HG02938 (cell line): ENCODE measurements around the gene TMEM43.

ENCODE experiments used
- ATAC-seq: cut with Tn5 transposase; IDR thresholded peaks from one replicate; pipeline ENCODE4 v1.9.1; 2021; ENCODE audit warnings: mild to moderate bottlenecking, moderate library complexity; ENCODE audit not compliant: unreplicated experiment

TMEM43 gene

DNA sequence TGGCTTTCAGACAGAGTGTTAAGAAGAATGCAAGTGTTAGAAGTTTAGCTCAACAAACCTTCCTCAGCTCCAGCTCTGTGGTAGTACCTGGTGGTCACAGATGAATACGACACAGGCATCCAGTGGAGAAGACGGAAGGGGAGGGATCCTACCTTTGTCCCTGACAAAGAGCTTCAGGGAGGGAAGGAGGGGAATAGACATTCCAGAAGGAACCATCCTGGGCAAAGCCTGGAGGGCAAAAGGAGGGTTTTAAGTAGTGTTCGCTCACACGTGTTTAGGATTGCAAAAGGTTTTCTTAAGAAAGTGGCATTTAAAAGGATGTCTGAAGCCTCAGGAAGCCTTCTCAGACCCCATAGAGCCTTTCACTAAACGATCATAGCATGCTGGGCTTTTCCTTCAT, 3.0 kb upstream of the TMEM43 start:
- ATAC-seq, result no peak

- ATAC-seq, result no peak
Observed at GRCh38 chr3:14122301-14122700, 2.6 kb upstream of the TMEM43 start.

- ATAC-seq, result no peak
Observed at GRCh38 chr3:14123308-14124222, 1.3 kb upstream of the TMEM43 start.

DNA sequence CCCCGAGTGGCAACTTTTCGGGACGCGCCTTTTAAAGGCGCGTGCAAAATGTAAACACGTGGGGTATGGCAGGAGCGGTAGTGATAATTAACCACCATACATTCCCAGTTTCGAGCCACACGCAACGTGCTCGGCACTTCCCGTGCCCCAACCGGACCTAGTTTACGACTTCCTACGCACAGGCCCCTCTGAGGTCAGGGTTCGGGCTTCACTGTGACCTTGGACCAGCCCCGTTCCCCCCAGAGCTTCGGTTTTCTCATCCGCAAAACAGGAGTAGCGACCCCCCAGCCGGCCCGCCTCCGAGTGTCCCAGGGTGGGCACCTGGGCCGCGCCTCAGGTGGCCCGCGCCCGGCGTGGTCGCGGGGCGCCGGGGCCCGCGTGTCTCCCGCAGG, 633 bp upstream of the TMEM43 start:
- peak; percentile 25 for ATAC-seq

DNA sequence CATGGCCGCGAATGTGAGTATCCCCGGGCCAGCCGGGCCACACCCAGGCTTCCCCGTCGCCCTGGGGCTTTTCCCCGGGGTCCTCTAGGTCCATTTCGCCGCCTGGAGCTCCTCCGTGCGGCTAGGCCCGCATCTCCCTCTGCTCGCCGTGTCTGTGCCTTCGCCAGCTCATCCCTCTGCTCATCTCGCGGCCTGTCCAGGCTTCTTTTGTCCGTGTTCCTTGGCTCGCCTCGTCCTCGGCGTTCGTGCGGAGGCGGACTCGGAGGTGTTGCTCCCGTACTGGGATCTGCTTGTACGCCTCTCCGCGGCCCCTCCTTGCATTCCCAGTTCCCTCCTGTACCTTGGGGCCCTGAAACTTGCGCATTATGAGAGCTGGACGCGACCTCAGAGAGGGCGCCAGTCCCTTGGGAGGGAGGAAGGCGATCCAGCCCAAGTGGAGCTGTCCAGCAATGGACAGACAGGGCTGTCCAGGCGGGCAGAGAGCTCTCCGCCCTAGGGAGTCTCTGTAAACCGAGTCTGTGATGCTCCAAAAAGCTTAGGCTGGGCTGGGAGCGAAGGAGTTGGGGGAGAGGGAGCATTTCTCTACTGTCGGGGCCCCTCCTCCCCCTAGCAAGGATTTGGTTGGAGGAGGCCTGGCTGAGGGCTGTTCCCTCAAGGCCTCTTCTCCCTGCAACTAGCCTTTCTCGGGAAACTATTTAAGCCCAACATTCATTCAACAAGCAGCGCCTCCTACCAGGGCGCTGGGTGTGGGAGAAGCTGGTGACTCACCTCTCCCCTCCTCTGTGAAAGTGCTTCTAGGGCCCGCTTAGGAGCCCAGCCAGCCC, 553 bp downstream of the TMEM43 start:
- peak; percentile 21 for ATAC-seq

GRCh38 chr3:14126017-14126886, 1.4 kb downstream of the TMEM43 start:
- ATAC-seq, result no peak

DNA sequence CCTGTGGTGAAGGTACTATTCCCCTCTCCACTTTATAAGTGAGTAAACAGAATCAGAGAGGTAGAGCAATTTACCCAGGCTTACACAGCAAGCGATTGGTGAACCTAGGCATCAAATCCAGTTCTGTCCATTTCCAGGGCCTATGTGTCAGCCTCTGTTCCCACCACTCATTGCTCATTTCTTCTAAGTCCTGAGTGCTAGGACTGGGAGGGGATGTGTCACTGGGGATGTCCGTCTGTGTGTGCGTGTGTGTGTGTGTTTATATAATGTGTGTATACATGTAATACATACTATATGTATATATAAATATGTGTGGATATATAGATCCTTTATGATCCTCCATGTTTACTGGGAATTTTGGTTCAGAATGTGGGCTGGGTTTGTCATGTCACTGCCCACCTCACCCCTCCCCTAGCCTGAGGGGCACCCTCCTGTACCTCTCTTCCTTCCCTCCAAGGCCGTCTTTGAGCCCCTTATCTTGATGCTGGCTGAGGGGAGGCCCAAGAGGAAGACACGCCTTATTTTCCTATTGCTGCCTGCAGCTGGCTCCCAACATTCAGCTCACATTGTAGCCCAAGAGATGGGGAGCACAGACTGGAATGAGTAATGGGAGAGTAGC, 2.1 kb downstream of the TMEM43 start:
- ATAC-seq, result no peak

DNA sequence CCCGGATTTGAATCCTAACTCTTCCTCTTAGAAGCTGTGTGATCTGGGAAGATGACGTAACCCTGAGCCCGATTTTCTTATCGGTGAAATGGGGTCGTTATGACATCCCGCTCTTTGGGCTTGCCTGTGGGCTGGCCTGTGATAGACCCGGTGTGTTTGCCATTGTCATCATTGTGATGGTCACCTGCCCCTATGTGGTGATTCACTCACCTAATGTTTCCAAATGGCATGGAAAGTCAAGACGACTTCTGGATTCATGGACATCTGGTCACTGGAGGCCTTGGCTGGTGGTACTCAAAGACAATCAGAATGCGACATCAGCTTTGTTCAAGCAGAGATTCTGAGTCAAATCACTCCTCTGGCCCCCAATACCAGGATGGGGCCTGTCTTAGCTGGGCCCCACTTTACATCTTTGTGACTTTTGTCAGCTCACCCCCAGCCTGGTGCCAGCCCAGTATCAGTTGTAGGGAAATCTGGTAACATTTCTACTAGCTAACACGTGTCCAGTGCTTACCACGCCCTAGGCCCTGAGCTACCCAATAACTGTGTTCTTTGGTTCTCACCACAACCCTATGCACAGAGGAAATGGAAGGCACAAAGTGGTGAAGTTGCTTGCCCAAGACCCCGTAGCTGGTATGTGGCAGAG, 2.8 kb downstream of the TMEM43 start:
- no peak for ATAC-seq

DNA sequence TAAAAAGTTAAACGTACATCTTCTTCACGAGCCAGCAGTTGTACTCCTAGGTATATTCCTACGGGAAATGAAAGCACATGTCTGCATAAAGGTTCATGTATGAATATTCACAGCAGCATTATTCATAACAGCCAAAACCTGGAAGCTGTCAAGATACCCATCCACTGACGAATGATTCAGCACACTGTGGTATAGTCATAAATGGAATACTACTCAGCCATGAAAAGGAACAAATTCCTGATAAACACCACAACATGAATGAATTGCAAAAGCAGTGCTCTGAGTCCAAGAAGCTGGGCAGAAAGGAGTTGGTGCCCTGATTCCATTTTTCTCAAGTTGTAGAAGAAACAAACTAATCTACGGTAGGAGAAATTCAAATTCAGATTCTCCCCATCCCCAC, 3.9 kb downstream of the TMEM43 start:
- no peak for ATAC-seq

GRCh38 chr3:14129296-14129695, 4.4 kb downstream of the TMEM43 start:
- ATAC-seq, result no peak

DNA sequence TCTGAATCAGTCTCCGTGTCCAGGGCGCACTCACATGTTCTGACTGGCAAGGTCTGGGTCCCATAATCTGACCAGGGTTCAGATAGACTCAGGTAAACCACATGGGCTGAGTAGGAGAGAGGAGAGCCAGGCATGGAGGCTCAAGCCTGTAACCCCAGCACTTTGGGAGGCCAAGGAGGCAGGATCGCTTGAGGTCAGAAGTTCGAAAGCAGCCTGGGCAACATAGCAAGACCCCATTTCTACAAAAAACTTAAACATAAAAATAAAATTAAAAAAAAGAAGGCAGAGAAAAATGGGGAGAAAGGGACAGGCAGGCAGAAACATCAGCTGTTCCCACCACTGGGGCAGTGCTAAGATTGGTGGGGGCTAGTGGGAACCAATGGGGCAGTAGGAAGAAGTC, 5.4 kb downstream of the TMEM43 start:
- no peak for ATAC-seq

GRCh38 chr3:14130707-14131106, 5.9 kb downstream of the TMEM43 start:
- ATAC-seq, result no peak

- ATAC-seq, result no peak
Observed at GRCh38 chr3:14131134-14131533, 6.3 kb downstream of the TMEM43 start.

DNA sequence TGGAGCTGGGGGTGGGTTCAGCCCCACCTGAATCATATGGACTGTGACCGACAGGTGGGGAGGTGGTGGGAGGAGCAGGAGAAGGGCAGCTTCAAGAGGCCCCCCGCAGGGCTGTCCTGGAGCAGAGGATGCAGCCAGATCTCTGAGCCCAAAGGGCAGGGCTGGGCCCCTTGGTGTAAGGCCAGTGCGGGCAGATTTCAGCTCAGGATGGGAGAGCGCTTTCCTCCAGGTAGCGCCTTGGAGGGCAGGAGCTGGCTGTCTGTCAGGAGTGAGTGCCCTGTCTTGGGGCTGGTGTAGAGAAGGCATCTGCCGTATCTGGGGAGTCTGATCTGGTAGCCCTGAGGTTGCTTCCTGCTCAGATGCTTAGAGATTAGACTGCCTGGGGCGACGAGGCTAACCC, 7.3 kb downstream of the TMEM43 start:
- ATAC-seq, result no peak

DNA sequence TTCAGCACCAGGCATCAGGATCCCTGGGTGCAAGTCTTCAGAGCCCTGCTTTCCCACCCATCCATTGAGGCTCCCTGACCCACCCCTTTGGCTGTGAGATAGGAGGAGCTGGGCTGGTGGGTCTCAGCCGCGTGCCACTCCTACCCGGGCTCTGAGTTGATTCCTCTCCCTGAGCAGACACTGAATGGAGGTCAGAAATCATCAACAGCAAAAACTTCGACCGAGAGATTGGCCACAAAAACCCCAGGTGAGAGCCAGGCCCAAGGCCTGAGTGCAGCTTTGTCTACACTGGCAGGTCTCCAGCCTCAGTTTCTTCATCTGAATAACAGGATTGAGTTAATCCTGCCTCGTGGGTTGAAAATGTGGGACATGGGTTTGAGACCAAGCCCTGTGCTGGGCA, 7.8 kb downstream of the TMEM43 start:
- no peak for ATAC-seq

DNA sequence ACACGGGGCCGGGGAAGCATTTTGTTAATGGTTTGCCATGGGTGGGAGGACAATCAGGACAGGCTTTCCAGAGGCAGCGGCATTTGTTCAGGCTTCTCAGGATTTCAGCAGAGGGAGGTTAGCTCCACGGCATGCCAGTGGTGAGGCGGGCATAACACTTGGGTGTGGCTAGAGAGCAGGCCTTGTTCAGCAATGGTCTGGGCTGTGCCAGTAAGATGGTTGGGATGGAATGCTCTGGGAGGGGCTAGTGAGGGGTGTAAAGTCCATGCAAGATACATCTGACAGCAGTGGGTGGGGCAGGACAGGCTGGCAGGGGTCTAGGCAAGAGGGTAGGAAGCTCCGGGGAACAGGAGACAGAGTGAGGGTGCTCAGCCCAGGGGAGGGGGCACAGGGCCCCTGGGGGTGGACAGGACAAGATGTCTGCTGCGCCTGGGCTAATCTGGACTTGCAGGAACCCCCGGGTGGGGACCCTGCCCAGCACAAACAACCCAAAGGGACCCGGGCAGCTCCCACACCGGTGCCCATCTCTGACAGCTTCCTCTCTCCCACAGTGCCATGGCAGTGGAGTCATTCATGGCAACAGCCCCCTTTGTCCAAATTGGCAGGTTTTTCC, 8.4 kb downstream of the TMEM43 start:
- ATAC-seq, result no peak

DNA sequence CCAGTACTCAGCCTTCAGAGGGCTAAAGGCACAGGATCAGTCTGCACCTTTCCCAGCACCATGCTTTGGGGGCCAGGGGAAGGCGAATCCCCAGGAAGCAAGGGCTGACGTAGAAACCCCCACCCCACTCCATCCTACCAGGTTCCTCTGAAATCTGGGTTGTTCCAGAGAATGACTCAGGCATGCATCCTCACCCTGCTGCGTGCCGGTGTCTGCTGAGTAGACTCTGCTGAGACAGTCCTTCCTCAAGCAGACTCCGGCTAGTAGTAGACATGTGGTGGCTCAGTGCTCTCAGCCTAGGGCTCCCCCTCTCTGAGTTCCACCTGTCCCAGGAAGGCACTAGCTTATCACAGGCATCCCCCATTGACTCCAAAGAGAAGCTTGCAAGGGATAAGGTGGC, 9.0 kb downstream of the TMEM43 start:
- ATAC-seq, result no peak

- ATAC-seq, result no peak
Observed at GRCh38 chr3:14134291-14134690, 9.4 kb downstream of the TMEM43 start.

DNA sequence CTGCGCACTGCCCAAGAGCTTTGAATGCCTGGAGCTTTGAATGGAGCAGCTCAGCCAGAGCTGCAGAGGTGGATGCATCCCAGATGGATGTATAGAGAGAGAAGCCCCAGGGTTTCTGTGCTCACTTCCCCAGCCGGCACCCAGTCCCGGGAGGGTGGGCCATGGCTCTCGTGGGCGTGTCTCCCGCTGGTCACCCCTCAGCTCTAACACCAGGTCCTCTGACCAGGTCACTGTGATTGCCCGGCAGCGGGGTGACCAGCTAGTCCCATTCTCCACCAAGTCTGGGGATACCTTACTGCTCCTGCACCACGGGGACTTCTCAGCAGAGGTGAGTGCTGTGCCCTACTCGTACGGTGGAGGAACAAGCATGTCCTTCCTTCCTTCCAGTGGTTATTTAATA, 10.7 kb downstream of the TMEM43 start:
- no peak for ATAC-seq

DNA sequence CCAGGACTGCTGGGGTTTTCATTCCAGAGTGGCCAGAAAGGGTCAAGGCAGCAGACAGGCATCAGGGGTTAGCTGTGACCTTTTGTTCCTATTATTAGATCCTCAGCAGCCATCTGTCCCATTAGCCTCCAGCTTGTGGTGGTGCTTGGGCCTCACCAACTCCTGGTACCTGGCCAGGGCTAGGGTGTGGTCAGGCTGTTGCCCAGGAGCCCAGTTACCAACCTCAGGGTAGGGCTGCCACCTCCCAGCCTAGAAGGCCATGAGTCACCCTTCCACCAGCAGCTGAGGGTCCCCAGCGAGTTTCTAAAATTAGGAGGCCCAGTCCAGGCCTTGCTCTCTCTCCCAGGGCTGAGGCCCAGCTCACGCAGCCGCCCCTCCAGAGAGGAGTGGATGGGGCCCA, 12.2 kb downstream of the TMEM43 start:
- no peak for ATAC-seq
